ENCODE data around the gene DCC.

DNA sequence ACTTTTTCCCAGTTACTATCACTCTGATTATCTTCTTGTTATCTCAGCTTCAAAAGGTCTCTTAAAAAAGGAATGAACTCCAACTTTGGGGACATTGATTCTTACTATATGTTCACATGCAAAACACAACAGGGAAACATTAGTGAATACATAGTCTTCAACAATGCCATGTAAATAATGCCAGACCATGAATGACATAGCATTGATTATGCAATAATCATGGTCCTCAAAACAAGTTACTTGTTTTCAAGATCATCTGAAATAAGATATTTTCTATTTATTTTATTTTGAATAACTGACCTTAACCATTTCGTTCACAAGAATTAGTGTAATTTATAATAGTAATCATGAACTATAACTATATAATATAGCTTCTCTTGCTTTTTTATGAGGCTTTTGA, 982.2 kb downstream of the DCC start:
- TF ChIP-seq, protein P1, sequence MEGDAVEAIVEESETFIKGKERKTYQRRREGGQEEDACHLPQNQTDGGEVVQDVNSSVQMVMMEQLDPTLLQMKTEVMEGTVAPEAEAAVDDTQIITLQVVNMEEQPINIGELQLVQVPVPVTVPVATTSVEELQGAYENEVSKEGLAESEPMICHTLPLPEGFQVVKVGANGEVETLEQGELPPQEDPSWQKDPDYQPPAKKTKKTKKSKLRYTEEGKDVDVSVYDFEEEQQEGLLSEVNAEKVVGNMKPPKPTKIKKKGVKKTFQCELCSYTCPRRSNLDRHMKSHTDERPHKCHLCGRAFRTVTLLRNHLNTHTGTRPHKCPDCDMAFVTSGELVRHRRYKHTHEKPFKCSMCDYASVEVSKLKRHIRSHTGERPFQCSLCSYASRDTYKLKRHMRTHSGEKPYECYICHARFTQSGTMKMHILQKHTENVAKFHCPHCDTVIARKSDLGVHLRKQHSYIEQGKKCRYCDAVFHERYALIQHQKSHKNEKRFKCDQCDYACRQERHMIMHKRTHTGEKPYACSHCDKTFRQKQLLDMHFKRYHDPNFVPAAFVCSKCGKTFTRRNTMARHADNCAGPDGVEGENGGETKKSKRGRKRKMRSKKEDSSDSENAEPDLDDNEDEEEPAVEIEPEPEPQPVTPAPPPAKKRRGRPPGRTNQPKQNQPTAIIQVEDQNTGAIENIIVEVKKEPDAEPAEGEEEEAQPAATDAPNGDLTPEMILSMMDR (IDR thresholded peaks at IDR 0.05), result no peak
- TF ChIP-seq EZH2 (IDR thresholded peaks at IDR 0.05; ENCODE audit: borderline replicate concordance, insufficient read depth, low read depth, low read length, poor library complexity, severe bottlenecking), result no peak

Measured in B cell (primary cell).